Stimulated activated CD8-positive, alpha-beta memory T cell treated with anti-CD3 and anti-CD28 coated beads, Interleukin-4, amount 100 ng/mL, for 48 hours (primary cell): ENCODE results near the gene ZW10.
"Not testable (repeated sequence)": the region's sequence is repeated elsewhere in the genome, so short reads cannot be mapped to it uniquely, and the experiment has no call there.

Experiments used
- DNase-seq: peaks from one replicate; pipeline ENCODE4 v3.0.0-alpha.2; 2020

Gene ZW10

GRCh38 chr11:113773416-113774173, at the start of gene ZW10:
TSS of gene ZW10 (minus strand) at chr11:113773692. CDS start at chr11:113773666, 26 bp downstream.
- peak; percentile 93 for DNase-seq

GRCh38 chr11:113818426-113818825, 44.9 kb upstream of the ZW10 start:
- DNase-seq, result no peak

- DNase-seq, result no peak
These were observed 44.1 kb upstream of the ZW10 start for GRCh38 chr11:113817626-113818025.

GRCh38 chr11:113817162-113817561, 43.7 kb upstream of the ZW10 start:
- no peak for DNase-seq

GRCh38 chr11:113814181-113814580, 40.7 kb upstream of the ZW10 start:
- DNase-seq, result no peak

GRCh38 chr11:113808931-113809330, 35.4 kb upstream of the ZW10 start:
- no peak for DNase-seq

GRCh38 chr11:113806406-113806805, 32.9 kb upstream of the ZW10 start:
- peak; percentile 27 for DNase-seq

- DNase-seq, result no peak
These were observed 32.1 kb upstream of the ZW10 start for GRCh38 chr11:113805640-113806039.

- DNase-seq, result no peak
These were observed 29.1 kb upstream of the ZW10 start for GRCh38 chr11:113802621-113803020.

- DNase-seq, result no peak
These were observed 23.3 kb upstream of the ZW10 start for GRCh38 chr11:113796663-113797259.

- no peak for DNase-seq
These were observed 16.3 kb upstream of the ZW10 start for GRCh38 chr11:113789675-113790320.

- not testable (repeated sequence) for DNase-seq
These were observed 15.5 kb upstream of the ZW10 start for GRCh38 chr11:113789016-113789415.

- DNase-seq, result no peak
These were observed 8.6 kb upstream of the ZW10 start for GRCh38 chr11:113782134-113782533.

- DNase-seq, result no peak
These were observed 8.2 kb upstream of the ZW10 start for GRCh38 chr11:113781682-113782081.

GRCh38 chr11:113779496-113779895, 6.0 kb upstream of the ZW10 start, which contains the start of gene CLDN25:
TSS of gene CLDN25 (plus strand) at chr11:113779796. CDS start at chr11:113779796, 0 bp downstream.
- no peak for DNase-seq

GRCh38 chr11:113778111-113778910, 4.8 kb upstream of the ZW10 start:
- DNase-seq, result no peak

- no peak for DNase-seq
These were observed 647 bp upstream of the ZW10 start for GRCh38 chr11:113774174-113774503.

GRCh38 chr11:113773092-113773415, 438 bp downstream of the ZW10 start:
- no peak for DNase-seq

- no peak for DNase-seq
These were observed 1.5 kb downstream of the ZW10 start for GRCh38 chr11:113771964-113772363.

GRCh38 chr11:113764527-113765219, 8.8 kb downstream of the ZW10 start:
- no peak for DNase-seq

- not testable (repeated sequence) for DNase-seq
These were observed 10.5 kb downstream of the ZW10 start for GRCh38 chr11:113763040-113763439.

GRCh38 chr11:113760241-113760640, 13.3 kb downstream of the ZW10 start:
- no peak for DNase-seq

GRCh38 chr11:113752932-113753331, 20.6 kb downstream of the ZW10 start:
- no peak for DNase-seq
